Mesenchymal stem cell (in vitro differentiated cells and primary cell): Measurements from ENCODE around the gene KCNIP4. TPM values are rescaled to one million over a fixed set of nuclear protein-coding genes. Genes with fewer than 3 reads are reported as not detected.
"Not testable (repeated sequence)": the region's sequence is repeated elsewhere in the genome, so short reads cannot be mapped to it uniquely, and the experiment has no call there.

Experiments used
- DNase-seq: peaks from one replicate; pipeline ENCODE4 v3.0.0-alpha.2; 2013
- H2AFZ ChIP-seq: one replicate; pipeline ENCODE4 v1.6.1; 2013; ENCODE audit warnings: low read depth, mild to moderate bottlenecking, control low read depth, inconsistent platforms, low read length, moderate library complexity
- H2AK5ac ChIP-seq: 2 replicates; pipeline ENCODE4 v1.6.1; 2013; ENCODE audit warnings: low read length, moderate library complexity, mild to moderate bottlenecking, inconsistent platforms; ENCODE audit not compliant: severe bottlenecking
- H2BK120ac ChIP-seq: one replicate; pipeline ENCODE4 v1.6.1; 2013; ENCODE audit warnings: low read depth, mild to moderate bottlenecking, inconsistent platforms, low read length, moderate library complexity
- H2BK12ac ChIP-seq, 2 experiments: one replicate each; pipeline ENCODE4 v1.6.1; 2013; ENCODE audit warnings: inconsistent platforms in 2 of 2, low read length in 2 of 2, mild to moderate bottlenecking in 2 of 2, moderate library complexity in 2 of 2, control low read depth in 1 of 2
- H2BK15ac ChIP-seq: one replicate; pipeline ENCODE4 v1.6.1; 2013; ENCODE audit warnings: mild to moderate bottlenecking, low read depth, inconsistent platforms; ENCODE audit not compliant: poor library complexity, severe bottlenecking
- H2BK5ac ChIP-seq: 2 replicates; pipeline ENCODE4 v1.6.1; 2013; ENCODE audit warnings: low read depth, mild to moderate bottlenecking, low read length, control low read depth, inconsistent platforms; ENCODE audit not compliant: poor library complexity, severe bottlenecking
- H3K14ac ChIP-seq, 2 experiments: one replicate each; pipeline ENCODE4 v1.6.1; 2013; ENCODE audit warnings: inconsistent platforms in 2 of 2, low read length in 2 of 2, control low read depth in 1 of 2, mild to moderate bottlenecking in 1 of 2, moderate library complexity in 1 of 2
- H3K18ac ChIP-seq, 2 experiments: one replicate each; pipeline ENCODE4 v1.6.1; 2013; ENCODE audit warnings: inconsistent platforms in 2 of 2, low read length in 2 of 2, control low read depth in 1 of 2, low read depth in 1 of 2, mild to moderate bottlenecking in 1 of 2
- H3K23ac ChIP-seq, 2 experiments: one replicate each; pipeline ENCODE4 v1.6.1; 2013; ENCODE audit warnings: inconsistent platforms in 2 of 2, low read length in 2 of 2, mild to moderate bottlenecking in 2 of 2, moderate library complexity in 2 of 2, control low read depth in 1 of 2
- H3K27ac ChIP-seq: 2 replicates; pipeline ENCODE4 v1.5.1; 2013; ENCODE audit warnings: mild to moderate bottlenecking, moderate library complexity, low read length, control low read depth, inconsistent platforms; ENCODE audit not compliant: poor library complexity, severe bottlenecking
- H3K27me3 ChIP-seq, 2 experiments: 2 replicates each; pipeline versions ENCODE4 v1.6.1 to v1.7.0; 2013; ENCODE audit warnings: low read length in 2 of 2, mild to moderate bottlenecking in 2 of 2, moderate library complexity in 2 of 2, control low read depth in 1 of 2, inconsistent platforms in 1 of 2; ENCODE audit not compliant: control insufficient read depth in 1 of 2, insufficient read depth in 1 of 2
- H3K36me3 ChIP-seq, 2 experiments: 2 replicates each; pipeline versions ENCODE4 v1.6.1 to v1.7.0; 2013; ENCODE audit warnings: low read length in 2 of 2, control low read depth in 1 of 2, inconsistent platforms in 1 of 2, low read depth in 1 of 2, mild to moderate bottlenecking in 1 of 2; ENCODE audit not compliant: insufficient read depth in 2 of 2, control insufficient read depth in 1 of 2
- H3K4ac ChIP-seq, 2 experiments: one replicate each; pipeline ENCODE4 v1.6.1; 2013; ENCODE audit warnings: inconsistent platforms in 2 of 2, low read length in 2 of 2, mild to moderate bottlenecking in 2 of 2, moderate library complexity in 2 of 2, control low read depth in 1 of 2, low read depth in 1 of 2
- H3K4me1 ChIP-seq: 2 replicates; pipeline ENCODE4 v1.6.1; 2013; ENCODE audit warnings: low read depth, low read length, control low read depth; ENCODE audit not compliant: control insufficient read depth, insufficient read depth
- H3K4me2 ChIP-seq: 2 replicates; pipeline ENCODE4 v1.6.1; 2013; ENCODE audit warnings: low read length, mild to moderate bottlenecking, inconsistent platforms; ENCODE audit not compliant: poor library complexity, severe bottlenecking
- H3K4me3 ChIP-seq, 2 experiments: 2 replicates each; pipeline versions ENCODE4 v1.5.1 to v1.7.0; 2013; ENCODE audit warnings: low read length in 2 of 2, mild to moderate bottlenecking in 2 of 2, control low read depth in 1 of 2, low read depth in 1 of 2; ENCODE audit not compliant: insufficient read depth in 1 of 2
- H3K79me1 ChIP-seq: replicated peaks from 2 replicates; pipeline ENCODE4 v1.6.1; 2013; ENCODE audit warnings: mild to moderate bottlenecking, control low read depth, low read length, inconsistent platforms; ENCODE audit not compliant: poor library complexity, severe bottlenecking
- H3K9ac ChIP-seq: 2 replicates; pipeline ENCODE4 v1.7.0; 2013; ENCODE audit warnings: mild to moderate bottlenecking, low read length, moderate library complexity
- H3K9me3 ChIP-seq: 2 replicates; pipeline ENCODE4 v1.7.0; 2013; ENCODE audit warnings: mild to moderate bottlenecking, low read length; ENCODE audit not compliant: control insufficient read depth
- H4K8ac ChIP-seq: one replicate; pipeline ENCODE4 v1.6.1; 2013; ENCODE audit warnings: inconsistent platforms, mild to moderate bottlenecking, low read length, moderate library complexity
- H4K91ac ChIP-seq: one replicate; pipeline ENCODE4 v1.6.1; 2013; ENCODE audit warnings: mild to moderate bottlenecking, low read length, inconsistent platforms
- WGBS: methylation state at CpG from one replicate; pipeline ENCODE4 v1.1.7; 2013; ENCODE audit warnings: mixed read lengths; 5-methylcytosine and 5-hydroxymethylcytosine counted together
- polyA plus RNA-seq, 2 experiments: library from polyadenylated mRNA; stranded (reverse); fragments of 200-250 nt; gene quantifications; one replicate each; pipeline ENCODE4 v1.2.3, GENCODE V29; 2013

The KCNIP4 gene
- 0.86 TPM for polyA plus RNA-seq (2013, experiment 1 of 2)
- polyA plus RNA-seq (2013, experiment 2 of 2): 0.59 TPM

DNA sequence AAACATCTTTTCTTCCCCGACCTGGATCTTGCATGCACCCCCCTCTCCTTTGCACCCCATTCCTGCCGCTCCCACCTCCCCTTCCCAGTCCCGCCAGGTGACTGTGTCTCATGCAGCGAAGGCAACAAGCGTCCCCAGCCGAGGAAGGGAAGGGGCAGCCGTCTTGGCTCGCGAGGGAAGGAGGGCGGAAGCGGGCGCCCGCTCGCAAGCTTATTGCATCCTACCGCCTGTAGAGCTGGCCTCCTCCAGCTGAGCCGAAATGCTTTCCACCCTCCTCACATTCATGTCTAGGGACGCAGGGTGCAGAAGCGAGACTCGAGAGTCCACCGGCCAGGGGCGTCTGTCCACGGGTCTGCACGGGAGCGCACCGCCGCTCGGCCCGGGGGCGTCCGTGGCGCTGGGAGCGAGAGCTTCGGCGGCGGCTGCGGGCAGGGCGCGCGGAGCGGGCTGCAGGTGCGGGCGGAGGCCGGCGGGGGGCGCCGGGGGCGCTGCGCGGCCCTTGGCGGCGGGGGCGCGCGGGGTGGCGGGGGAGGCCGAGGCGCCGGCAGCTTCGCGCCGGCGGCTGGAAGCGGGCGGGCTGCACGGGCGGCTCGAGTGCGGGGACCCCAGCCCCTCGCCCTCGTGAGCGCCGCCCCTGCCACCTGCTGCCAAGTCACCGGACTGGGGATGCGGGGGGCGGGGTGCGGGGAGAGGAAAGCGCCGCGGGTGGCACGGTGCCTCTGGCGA lies at the start of gene KCNIP4:
Gene KCNIP4, minus strand, starts transcription at position 426 of the 726 bp plus-strand sequence.
- Histone ChIP-seq H4K91ac (no peak within 1 kb of the TSS), H2BK15ac (no peak within 1 kb of the TSS), H2BK120ac (no peak within 1 kb of the TSS), H2AFZ (peak within 1 kb of the TSS; percentile 91), H3K9ac (peak within 1 kb of the TSS; percentile 54), H3K18ac (no peak within 1 kb of the TSS), H3K9me3 (no peaks in the 10 kb centered on the region), H2BK5ac (no peak within 1 kb of the TSS), H3K36me3 (no peaks in the 10 kb centered on the region), H3K4me3 (peak within 1 kb of the TSS; percentile 64 to 84), H3K4ac (no peak within 1 kb of the TSS), H3K27me3 (peaks cover 26 to 27% of the 10 kb centered on the region in 2 experiments), H3K79me1 (no peaks in the 10 kb centered on the region), H3K4me2 (peak within 1 kb of the TSS; percentile 75), H3K27ac (no peak within 1 kb of the TSS), H4K8ac (no peak within 1 kb of the TSS), H3K14ac (no peak within 1 kb of the TSS), H2AK5ac (no peak within 1 kb of the TSS), H3K4me1 (peaks cover 12% of the 10 kb centered on the region), H3K23ac (peak within 1 kb of the TSS in 1 of 2 experiments; percentile 23), H2BK12ac (no peak within 1 kb of the TSS)
- peak; percentile 12 for DNase-seq
- WGBS: 4% methylated on average over 33 of the region's 81 CpGs

- H2BK120ac ChIP-seq, H3K9ac ChIP-seq: not testable (repeated sequence)
- WGBS: 86% methylated on average over 9 of the region's 9 CpGs
Observed at GRCh38 chr4:21996618-21997017, 48.0 kb upstream of the KCNIP4 start.

DNA sequence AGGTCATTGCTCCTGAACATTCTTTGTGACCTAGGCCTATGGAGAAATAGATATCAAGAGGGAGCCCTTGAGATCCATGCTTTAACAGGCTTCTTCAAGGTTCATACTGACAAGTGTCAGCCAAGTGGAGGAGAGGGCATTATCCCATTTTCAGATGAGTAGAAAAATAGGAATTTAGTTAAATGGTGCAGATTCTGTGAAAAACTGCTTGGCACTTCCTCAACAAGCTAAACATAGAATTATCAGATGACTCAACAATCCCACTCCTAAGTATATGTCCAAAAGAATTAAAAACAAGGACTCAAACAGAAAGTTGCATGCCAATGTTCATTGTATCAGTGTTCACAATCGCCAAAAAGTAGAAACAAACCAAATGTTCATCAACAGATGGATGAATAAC lies 43.8 kb upstream of the KCNIP4 start:
- Histone ChIP-seq H3K14ac (no peak overlapping the region), H2BK120ac (no peak overlapping the region), H2BK12ac (no peak overlapping the region), H3K18ac (no peak overlapping the region), H2AFZ (no peak overlapping the region), H3K27ac (no peak overlapping the region), H4K8ac (no peak overlapping the region), H3K36me3 (no peaks in the 10 kb centered on the region), H3K9me3 (no peaks in the 10 kb centered on the region), H3K4me3 (no peak overlapping the region), H3K23ac (no peak overlapping the region), H3K4ac (no peak overlapping the region), H3K27me3 (no peaks in the 10 kb centered on the region), H3K4me2 (no peak overlapping the region), H4K91ac (no peak overlapping the region), H3K9ac (no peak overlapping the region), H3K79me1 (no peaks in the 10 kb centered on the region), H2BK15ac (no peak overlapping the region), H2AK5ac (no peak overlapping the region), H2BK5ac (no peak overlapping the region), H3K4me1 (no peaks in the 10 kb centered on the region)
- WGBS: no CpG with 5 or more reads among the region's 1 CpG
- no peak for DNase-seq

More at GRCh38 chr4:21996618-21997017, 48.0 kb upstream of the KCNIP4 start:
- not testable (repeated sequence) for H3K4me3 ChIP-seq, H2BK5ac ChIP-seq, H3K4me1 ChIP-seq, DNase-seq, H2AK5ac ChIP-seq, H4K8ac ChIP-seq, H3K4ac ChIP-seq, H3K4me2 ChIP-seq, H3K18ac ChIP-seq, H3K27ac ChIP-seq, H4K91ac ChIP-seq, H2BK12ac ChIP-seq, H2BK15ac ChIP-seq, H3K27me3 ChIP-seq, H3K36me3 ChIP-seq, H3K79me1 ChIP-seq, H3K9me3 ChIP-seq, H3K14ac ChIP-seq, H3K23ac ChIP-seq, H2AFZ ChIP-seq

DNA sequence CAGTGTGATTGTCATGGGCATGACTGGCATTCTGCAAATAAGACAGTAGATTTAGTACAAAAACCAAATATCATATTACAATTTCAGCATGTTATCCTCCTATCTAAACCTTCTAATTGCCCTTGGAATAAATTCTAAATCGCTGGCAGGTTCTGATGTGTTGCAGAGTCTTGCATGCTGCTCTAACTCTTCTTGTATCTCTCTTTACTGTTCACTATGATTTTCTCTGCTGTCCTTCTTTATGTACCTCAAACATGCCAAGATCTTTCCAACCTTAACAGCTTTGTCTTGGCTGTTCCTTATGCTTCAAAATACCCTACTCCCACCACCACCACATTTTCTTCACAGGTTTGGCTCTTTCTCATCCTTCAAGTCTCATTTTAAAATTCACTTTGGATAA lies 43.0 kb upstream of the KCNIP4 start:
- Histone ChIP-seq H2AFZ (no peak overlapping the region), H4K8ac (no peak overlapping the region), H3K4me2 (no peak overlapping the region), H3K27me3 (no peaks in the 10 kb centered on the region), H2BK120ac (no peak overlapping the region), H2BK15ac (no peak overlapping the region), H3K9ac (no peak overlapping the region), H2BK12ac (no peak overlapping the region), H2BK5ac (no peak overlapping the region), H3K4me1 (no peaks in the 10 kb centered on the region), H3K9me3 (no peaks in the 10 kb centered on the region), H3K36me3 (no peaks in the 10 kb centered on the region), H2AK5ac (no peak overlapping the region), H3K4ac (no peak overlapping the region), H4K91ac (no peak overlapping the region), H3K4me3 (no peak overlapping the region), H3K14ac (no peak overlapping the region), H3K79me1 (no peaks in the 10 kb centered on the region), H3K23ac (no peak overlapping the region), H3K27ac (no peak overlapping the region), H3K18ac (no peak overlapping the region)
- no peak for DNase-seq
- 75% methylated on average over 1 of the region's 1 CpG for WGBS
